NB4 (cell line): ENCODE measurements around the gene FSTL4.

Source experiments
- TF ChIP-seq, protein P1 (sequence below): IDR thresholded peaks from one replicate; pipeline ENCODE4 v1.5.1; 2012; ENCODE audit warnings: low read depth, low read length
- TF ChIP-seq, protein P2 (sequence below): IDR thresholded peaks from 2 replicates; pipeline ENCODE4 v1.6.1; 2011; ENCODE audit warnings: low read depth, low read length

DNA sequence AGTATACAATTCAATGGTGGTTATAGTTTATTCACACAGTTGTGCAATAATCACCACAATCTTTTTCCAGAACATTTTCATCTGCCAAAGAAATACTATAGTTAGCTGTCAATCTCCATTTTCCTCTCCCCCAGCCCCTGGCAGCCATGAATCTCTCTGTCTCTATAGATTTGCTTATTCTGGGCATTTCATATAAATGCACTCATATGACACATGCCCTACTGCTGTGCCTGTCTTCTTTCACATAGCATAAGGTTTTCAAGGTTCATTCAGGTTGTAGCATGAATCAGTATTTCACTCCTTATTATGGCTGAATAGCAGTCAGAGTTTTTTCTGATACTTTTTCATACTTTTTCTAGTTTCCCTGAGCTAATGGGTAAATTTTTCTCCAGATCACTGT lies 432.9 kb downstream of the FSTL4 start:
- TF ChIP-seq, protein P1, sequence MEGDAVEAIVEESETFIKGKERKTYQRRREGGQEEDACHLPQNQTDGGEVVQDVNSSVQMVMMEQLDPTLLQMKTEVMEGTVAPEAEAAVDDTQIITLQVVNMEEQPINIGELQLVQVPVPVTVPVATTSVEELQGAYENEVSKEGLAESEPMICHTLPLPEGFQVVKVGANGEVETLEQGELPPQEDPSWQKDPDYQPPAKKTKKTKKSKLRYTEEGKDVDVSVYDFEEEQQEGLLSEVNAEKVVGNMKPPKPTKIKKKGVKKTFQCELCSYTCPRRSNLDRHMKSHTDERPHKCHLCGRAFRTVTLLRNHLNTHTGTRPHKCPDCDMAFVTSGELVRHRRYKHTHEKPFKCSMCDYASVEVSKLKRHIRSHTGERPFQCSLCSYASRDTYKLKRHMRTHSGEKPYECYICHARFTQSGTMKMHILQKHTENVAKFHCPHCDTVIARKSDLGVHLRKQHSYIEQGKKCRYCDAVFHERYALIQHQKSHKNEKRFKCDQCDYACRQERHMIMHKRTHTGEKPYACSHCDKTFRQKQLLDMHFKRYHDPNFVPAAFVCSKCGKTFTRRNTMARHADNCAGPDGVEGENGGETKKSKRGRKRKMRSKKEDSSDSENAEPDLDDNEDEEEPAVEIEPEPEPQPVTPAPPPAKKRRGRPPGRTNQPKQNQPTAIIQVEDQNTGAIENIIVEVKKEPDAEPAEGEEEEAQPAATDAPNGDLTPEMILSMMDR, result no peak
- TF ChIP-seq, protein P2, sequence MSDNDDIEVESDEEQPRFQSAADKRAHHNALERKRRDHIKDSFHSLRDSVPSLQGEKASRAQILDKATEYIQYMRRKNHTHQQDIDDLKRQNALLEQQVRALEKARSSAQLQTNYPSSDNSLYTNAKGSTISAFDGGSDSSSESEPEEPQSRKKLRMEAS, result no peak
